K562 (cell line): ENCODE data around the gene EYA4. TPM values are rescaled to one million over a fixed set of nuclear protein-coding genes. Genes with fewer than 3 reads are reported as not detected.

ENCODE experiments used
- ATAC-seq: fragments of 200-7000 bp; cut with Tn5 transposase; 3 replicates; pipeline ENCODE4 v1.9.1; 2020; ENCODE audit warnings: moderate library complexity
- BruUV-seq: library from RNA; stranded (reverse); fragments of 400-500 nt; replicated peaks from 2 replicates; lab custom pipeline; 2021; lab: Mats Ljungman, UMichigan
- CTCF ChIA-PET: fragments of 300-600 bp; formaldehyde crosslinking; extraction: SDS; loops from one replicate; lab custom pipeline; 2021; ENCODE audit warnings: low intra/inter-chr PET ratio; lab: Yijun Ruan, JAX
- POLR2A ChIA-PET: fragments of 300-600, 350-650 bp; sonication (Branson Sonifier 250); formaldehyde crosslinking; extraction: SDS; loops from one replicate; lab custom pipeline; 2021; ENCODE audit warnings: antibody characterized with exemption, inconsistent platforms; lab: Yijun Ruan, JAX
- DNase-seq, 4 experiments: peaks; one replicate each; pipeline versions ENCODE4 v3.0.0 to v3.0.0-alpha.2; 2011 to 2018; ENCODE audit warnings: low spot score in 3 of 4, mixed read lengths in 3 of 4; ENCODE audit errors: extremely low read depth in 1 of 4
- FAIRE-seq: peaks from 2 replicates; lab custom pipeline; 2011; peaks lifted over from hg19 to GRCh38; lab: Jason Lieb, UNC
- H2AFZ ChIP-seq: 2 replicates; pipeline ENCODE4 v1.6.0; 2011; ENCODE audit warnings: low read depth, low read length, control low read depth, inconsistent platforms
- H3K27ac ChIP-seq: fragments of 200-600 bp; 3 replicates; pipeline ENCODE4 v1.8.0; 2011; ENCODE audit warnings: low read depth, mild to moderate bottlenecking, control low read depth, inconsistent platforms, low read length, moderate library complexity, mixed read lengths; ENCODE audit errors: extremely low read depth
- H3K27me3 ChIP-seq, 2 experiments: fragments of 300-600 bp in 1 of 2; 2 replicates in 1 of 2; 3 replicates in 1 of 2; pipeline versions ENCODE4 v1.6.0 to v1.8.0; 2011; ENCODE audit warnings: inconsistent platforms in 2 of 2, low read length in 2 of 2, mild to moderate bottlenecking in 1 of 2, mixed read lengths in 1 of 2, moderate library complexity in 1 of 2; ENCODE audit not compliant: control insufficient read depth in 2 of 2, insufficient read depth in 2 of 2
- H3K36me3 ChIP-seq: fragments of 300-600 bp; 3 replicates; pipeline ENCODE4 v1.8.0; 2011; ENCODE audit warnings: mild to moderate bottlenecking, low read length, inconsistent platforms; ENCODE audit not compliant: control insufficient read depth, insufficient read depth
- H3K4me1 ChIP-seq, 2 experiments: fragments of 200-600 bp in 1 of 2; replicated peaks in 1 of 2; 2 replicates in 1 of 2; 3 replicates in 1 of 2; pipeline versions ENCODE4 v1.5.1 to v1.8.0; 2011; ENCODE audit warnings: inconsistent platforms in 2 of 2, low read length in 2 of 2, mild to moderate bottlenecking in 1 of 2, mixed read lengths in 1 of 2, moderate library complexity in 1 of 2; ENCODE audit not compliant: control insufficient read depth in 2 of 2, insufficient read depth in 2 of 2
- H3K4me2 ChIP-seq: 2 replicates; pipeline ENCODE4 v1.6.1; 2011; ENCODE audit warnings: low read length, control low read depth, inconsistent platforms, mixed read lengths; ENCODE audit not compliant: insufficient read depth
- H3K4me3 ChIP-seq: fragments of 200-600 bp; sonication (generic), shearing (Covaris generic); 2 replicates; pipeline ENCODE4 v1.5.1; 2016; ENCODE audit warnings: control low read depth, inconsistent platforms
- H3K79me2 ChIP-seq: fragments of 200-600 bp; 3 replicates; pipeline ENCODE4 v1.8.0; 2011; ENCODE audit warnings: low read length, inconsistent platforms; ENCODE audit not compliant: control insufficient read depth, insufficient read depth
- H3K9ac ChIP-seq, 2 experiments: 2 replicates each; pipeline versions ENCODE4 v1.6.0 to v1.6.1; 2011; ENCODE audit warnings: low read depth in 2 of 2, low read length in 2 of 2, control low read depth in 1 of 2, inconsistent platforms in 1 of 2, mild to moderate bottlenecking in 1 of 2, mixed read lengths in 1 of 2; ENCODE audit not compliant: insufficient read depth in 1 of 2
- H3K9me1 ChIP-seq: one replicate; pipeline ENCODE4 v1.6.0; 2011; ENCODE audit warnings: inconsistent platforms, mild to moderate bottlenecking, low read length, moderate library complexity; ENCODE audit not compliant: control insufficient read depth, insufficient read depth
- H3K9me3 ChIP-seq: replicated peaks from 2 replicates; pipeline ENCODE4 v1.5.1; 2011; ENCODE audit warnings: low read depth, low read length, inconsistent platforms; ENCODE audit not compliant: control insufficient read depth, insufficient read depth
- H4K20me1 ChIP-seq: replicated peaks from 2 replicates; pipeline ENCODE4 v1.6.1; 2011; ENCODE audit warnings: low read length, inconsistent platforms, mixed read lengths; ENCODE audit not compliant: control insufficient read depth, insufficient read depth
- CAMTA2 ChIP-seq: fragments of 250-450 bp; sonication (Bioruptor Pico); conservative IDR thresholded peaks from 2 replicates; pipeline ENCODE4 v1.5.1; 2022
- HDAC8 ChIP-seq: fragments of 450-650 bp; IDR thresholded peaks from 2 replicates; pipeline ENCODE4 v1.6.1; 2016; ENCODE audit warnings: mild to moderate bottlenecking, missing genetic modification characterization, moderate library complexity, missing compliant biosample characterization
- HNRNPUL1 ChIP-seq: fragments of 200-400 bp; formaldehyde crosslinking; IDR thresholded peaks from 2 replicates; pipeline ENCODE4 v1.6.1; 2017; ENCODE audit warnings: low read length
- LCOR ChIP-seq: sonication (generic); formaldehyde crosslinking; IDR thresholded peaks from 2 replicates; pipeline ENCODE4 v1.8.0; 2022; ENCODE audit warnings: mild to moderate bottlenecking, missing genetic modification reagents
- MED1 ChIP-seq: sonication (generic); formaldehyde crosslinking; IDR thresholded peaks from 2 replicates; pipeline ENCODE4 v1.8.1; 2023; ENCODE audit warnings: missing genetic modification reagents, borderline replicate concordance
- SRSF1 ChIP-seq: fragments of 200-400 bp; formaldehyde crosslinking; IDR thresholded peaks from 2 replicates; pipeline ENCODE4 v1.6.1; 2017; ENCODE audit warnings: mild to moderate bottlenecking, low read depth, low read length, moderate library complexity
- ZNF232 ChIP-seq: sonication (generic); formaldehyde crosslinking; IDR thresholded peaks from 2 replicates; pipeline ENCODE4 v1.8.0; 2022; ENCODE audit warnings: mild to moderate bottlenecking, missing genetic modification reagents
- ZNF263 ChIP-seq: sonication (generic); formaldehyde crosslinking; IDR thresholded peaks from 2 replicates; pipeline ENCODE4 v1.8.0; 2022; ENCODE audit warnings: mild to moderate bottlenecking, missing genetic modification reagents, borderline replicate concordance
- ZNF79 ChIP-seq: fragments of 250-450 bp; sonication (Bioruptor Pico); IDR thresholded peaks from 2 replicates; pipeline ENCODE4 v1.4.0; 2020; ENCODE audit warnings: low read depth, mild to moderate bottlenecking, moderate library complexity
- WGBS: fragments of 100-300 bp; shearing (Covaris generic); methylation state at CpG from one replicate; pipeline ENCODE4 v1.1.6; 2016; ENCODE audit warnings: low coverage, mixed read lengths; ENCODE audit not compliant: insufficient coverage; ENCODE audit errors: missing lambda C conversion rate; 5-methylcytosine and 5-hydroxymethylcytosine counted together
- in situ Hi-C: fragments of 300-500 bp; cut with MboI; formaldehyde crosslinking; loops from 4 replicates; pipeline ENCODE4 v1.15.0; 2018; ENCODE audit warnings: inconsistent platforms, mixed read lengths
- intact Hi-C: fragments of 100-400 bp; cut with micrococcal nuclease; formaldehyde crosslinking; loops from 2 replicates; pipeline ENCODE4 v1.14.2; 2022
- polyA plus RNA-seq, 8 experiments: library from polyadenylated mRNA; depleted of rRNA in 4 of 8; stranded (reverse) in 5 of 8; unstranded in 3 of 8; fragments of >200 nt; fragmentation: Nextera tagmentation in 2 of 8; fragmentation: Illumina TruSeq in 1 of 8; extraction: Ambion mirVana in 2 of 8; extraction: Trizol in 1 of 8; gene quantifications; 2 replicates each; pipeline versions ENCODE4 v1.2.1 to v1.2.3, GENCODE V29; 2011 to 2014; ENCODE audit warnings: inconsistent platforms in 1 of 8, missing spikeins in 1 of 8
- total RNA-seq, 7 experiments: library from RNA; depleted of rRNA in 6 of 7; stranded (reverse); fragments of >200 nt in 6 of 7; fragmentation: Illumina TruSeq in 2 of 7; extraction: Trizol in 2 of 7; gene quantifications; 2 replicates each; pipeline versions ENCODE4 v1.2.1 to v1.2.3, GENCODE V29; 2011 to 2021; ENCODE audit warnings: low replicate concordance in 1 of 7
- TF ChIP-seq, protein P1 (sequence below): fragments of 450-650 bp; IDR thresholded peaks from 2 replicates; pipeline ENCODE4 v1.6.1; 2016; ENCODE audit warnings: missing biosample characterization, missing genetic modification characterization
- TF ChIP-seq, protein P2 (sequence below): sonication (generic); formaldehyde crosslinking; IDR thresholded peaks from 2 replicates; pipeline ENCODE4 v1.8.0; 2022; ENCODE audit warnings: mild to moderate bottlenecking, missing genetic modification reagents
- TF ChIP-seq, protein P3 (sequence below), 2 experiments: fragments of 450-650 bp in 1 of 2; sonication (generic) in 1 of 2; formaldehyde crosslinking in 1 of 2; IDR thresholded peaks in 1 of 2; conservative IDR thresholded peaks in 1 of 2; 2 replicates each; pipeline versions ENCODE4 v1.6.1 to v1.8.1; 2016 to 2023; ENCODE audit warnings: mild to moderate bottlenecking in 2 of 2, moderate library complexity in 2 of 2, inconsistent platforms in 1 of 2, missing genetic modification reagents in 1 of 2

Gene EYA4
- total and polyA plus RNA-seq, 9 of the 15 experiments (the other 6 are each of a cell fraction or from before 2014, with no cell fraction given): 0.03 to 0.04 TPM; not detected in 7

DNA sequence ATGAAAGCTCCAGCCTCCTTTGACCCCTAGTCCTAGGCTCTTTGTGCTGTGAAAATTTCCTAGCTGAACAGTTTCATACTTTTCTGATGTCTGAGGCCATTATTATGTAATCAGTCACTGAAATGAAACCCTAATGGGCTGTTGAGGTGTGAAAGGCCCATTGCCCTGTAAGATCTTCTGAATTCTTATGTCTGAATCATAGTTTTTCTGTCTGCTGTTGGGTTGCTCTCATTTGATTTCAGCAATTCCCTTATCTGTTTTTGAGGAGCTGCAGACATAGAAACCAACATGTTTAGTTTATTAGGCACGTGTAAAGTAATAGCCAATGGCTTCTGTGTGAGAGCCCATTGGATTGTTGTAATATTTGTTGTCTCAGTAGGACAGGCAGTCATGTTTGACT lies 118.1 kb downstream of the EYA4 start:
- CTCF ChIA-PET: no interaction called here

DNA sequence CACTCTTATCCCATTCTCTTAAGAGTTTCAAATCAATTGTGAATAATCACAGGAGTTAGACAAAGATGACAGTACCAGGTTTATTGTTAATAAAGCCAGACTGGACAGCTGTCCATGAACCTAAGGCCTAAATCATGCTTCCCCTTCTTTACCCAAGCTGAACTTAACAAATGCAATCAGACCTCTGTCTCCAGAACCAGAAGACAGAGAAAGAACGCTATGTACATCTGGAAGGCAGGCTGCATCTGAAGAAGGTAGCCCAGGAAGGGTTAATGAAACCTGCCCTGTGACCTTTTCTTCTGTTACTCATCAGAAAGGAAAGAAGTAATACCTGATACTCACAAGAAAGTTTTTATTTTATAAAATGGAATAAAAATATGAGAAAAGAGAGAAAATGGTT lies 118.6 kb downstream of the EYA4 start:
- no peaks in the 10 kb centered on the region for H3K27me3 ChIP-seq
- in situ Hi-C loops: no loop called here
- no peak overlapping the region for H3K9ac ChIP-seq
- H3K27ac ChIP-seq: no peak overlapping the region
- H3K9me3 ChIP-seq: no peaks in the 10 kb centered on the region
- H4K20me1 ChIP-seq: no peaks in the 10 kb centered on the region
- ChIA-PET CTCF (no interaction called here), POLR2A (no interaction called here)
- FAIRE-seq: no peak
- TF ChIP-seq, protein P1, sequence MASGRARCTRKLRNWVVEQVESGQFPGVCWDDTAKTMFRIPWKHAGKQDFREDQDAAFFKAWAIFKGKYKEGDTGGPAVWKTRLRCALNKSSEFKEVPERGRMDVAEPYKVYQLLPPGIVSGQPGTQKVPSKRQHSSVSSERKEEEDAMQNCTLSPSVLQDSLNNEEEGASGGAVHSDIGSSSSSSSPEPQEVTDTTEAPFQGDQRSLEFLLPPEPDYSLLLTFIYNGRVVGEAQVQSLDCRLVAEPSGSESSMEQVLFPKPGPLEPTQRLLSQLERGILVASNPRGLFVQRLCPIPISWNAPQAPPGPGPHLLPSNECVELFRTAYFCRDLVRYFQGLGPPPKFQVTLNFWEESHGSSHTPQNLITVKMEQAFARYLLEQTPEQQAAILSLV (tag): no peak
- TF ChIP-seq LCOR: no peak
- TF ChIP-seq, protein P2, sequence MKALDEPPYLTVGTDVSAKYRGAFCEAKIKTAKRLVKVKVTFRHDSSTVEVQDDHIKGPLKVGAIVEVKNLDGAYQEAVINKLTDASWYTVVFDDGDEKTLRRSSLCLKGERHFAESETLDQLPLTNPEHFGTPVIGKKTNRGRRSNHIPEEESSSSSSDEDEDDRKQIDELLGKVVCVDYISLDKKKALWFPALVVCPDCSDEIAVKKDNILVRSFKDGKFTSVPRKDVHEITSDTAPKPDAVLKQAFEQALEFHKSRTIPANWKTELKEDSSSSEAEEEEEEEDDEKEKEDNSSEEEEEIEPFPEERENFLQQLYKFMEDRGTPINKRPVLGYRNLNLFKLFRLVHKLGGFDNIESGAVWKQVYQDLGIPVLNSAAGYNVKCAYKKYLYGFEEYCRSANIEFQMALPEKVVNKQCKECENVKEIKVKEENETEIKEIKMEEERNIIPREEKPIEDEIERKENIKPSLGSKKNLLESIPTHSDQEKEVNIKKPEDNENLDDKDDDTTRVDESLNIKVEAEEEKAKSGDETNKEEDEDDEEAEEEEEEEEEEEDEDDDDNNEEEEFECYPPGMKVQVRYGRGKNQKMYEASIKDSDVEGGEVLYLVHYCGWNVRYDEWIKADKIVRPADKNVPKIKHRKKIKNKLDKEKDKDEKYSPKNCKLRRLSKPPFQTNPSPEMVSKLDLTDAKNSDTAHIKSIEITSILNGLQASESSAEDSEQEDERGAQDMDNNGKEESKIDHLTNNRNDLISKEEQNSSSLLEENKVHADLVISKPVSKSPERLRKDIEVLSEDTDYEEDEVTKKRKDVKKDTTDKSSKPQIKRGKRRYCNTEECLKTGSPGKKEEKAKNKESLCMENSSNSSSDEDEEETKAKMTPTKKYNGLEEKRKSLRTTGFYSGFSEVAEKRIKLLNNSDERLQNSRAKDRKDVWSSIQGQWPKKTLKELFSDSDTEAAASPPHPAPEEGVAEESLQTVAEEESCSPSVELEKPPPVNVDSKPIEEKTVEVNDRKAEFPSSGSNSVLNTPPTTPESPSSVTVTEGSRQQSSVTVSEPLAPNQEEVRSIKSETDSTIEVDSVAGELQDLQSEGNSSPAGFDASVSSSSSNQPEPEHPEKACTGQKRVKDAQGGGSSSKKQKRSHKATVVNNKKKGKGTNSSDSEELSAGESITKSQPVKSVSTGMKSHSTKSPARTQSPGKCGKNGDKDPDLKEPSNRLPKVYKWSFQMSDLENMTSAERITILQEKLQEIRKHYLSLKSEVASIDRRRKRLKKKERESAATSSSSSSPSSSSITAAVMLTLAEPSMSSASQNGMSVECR: no peak
- no peak for TF ChIP-seq HDAC8 (tag)
- no peak for TF ChIP-seq HNRNPUL1
- TF ChIP-seq MED1 (CRISPR knock-in tag): no peak
- no peak for DNase-seq
- no peaks in the 10 kb centered on the region for H3K36me3 ChIP-seq
- no TSS peak for BruUV-seq
- no peak overlapping the region for H3K4me3 ChIP-seq
- no peaks in the 10 kb centered on the region for H3K9me1 ChIP-seq
- no peaks in the 10 kb centered on the region for H3K79me2 ChIP-seq
- no peak overlapping the region for H2AFZ ChIP-seq
- H3K4me1 ChIP-seq: no peaks in the 10 kb centered on the region
- intact Hi-C loops: no loop called here
- no peak for ATAC-seq
- 0% methylated on average over 1 of the region's 1 CpG for WGBS
- H3K4me2 ChIP-seq: no peak overlapping the region

More for the DNA sequence above, 118.1 kb downstream of the EYA4 start:
- no TSS peak for BruUV-seq
- in situ Hi-C loops: no loop called here
- H2AFZ ChIP-seq: no peak overlapping the region
- DNase-seq (no peak), ATAC-seq (no peak), FAIRE-seq (no peak)
- H3K9ac ChIP-seq: no peak overlapping the region
- H3K27me3 ChIP-seq: no peaks in the 10 kb centered on the region
- intact Hi-C loops: no loop called here
- no peaks in the 10 kb centered on the region for H3K79me2 ChIP-seq
- H3K4me1 ChIP-seq: no peaks in the 10 kb centered on the region
- H3K27ac ChIP-seq: no peak overlapping the region
- H3K9me3 ChIP-seq: no peaks in the 10 kb centered on the region
- no peak for TF ChIP-seq ZNF232
- TF ChIP-seq ZNF79 (CRISPR knock-in tag): no peak
- TF ChIP-seq, protein P3, sequence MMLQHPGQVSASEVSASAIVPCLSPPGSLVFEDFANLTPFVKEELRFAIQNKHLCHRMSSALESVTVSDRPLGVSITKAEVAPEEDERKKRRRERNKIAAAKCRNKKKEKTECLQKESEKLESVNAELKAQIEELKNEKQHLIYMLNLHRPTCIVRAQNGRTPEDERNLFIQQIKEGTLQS (IDR thresholded peaks at IDR 0.05): no peak
- TF ChIP-seq, protein P3 (CRISPR knock-in tag; conservative IDR thresholded peaks at IDR 0.05): no peak
- no peak for TF ChIP-seq ZNF263 (CRISPR knock-in tag)
- TF ChIP-seq SRSF1: no peak
- TF ChIP-seq CAMTA2 (CRISPR knock-in tag): no peak
- no peaks in the 10 kb centered on the region for H3K9me1 ChIP-seq
- POLR2A ChIA-PET: no interaction called here
- H3K36me3 ChIP-seq: no peaks in the 10 kb centered on the region
- H4K20me1 ChIP-seq: no peaks in the 10 kb centered on the region
- 8% methylated on average over 1 of the region's 1 CpG for WGBS
- H3K4me2 ChIP-seq: no peak overlapping the region
- H3K4me3 ChIP-seq: no peak overlapping the region
